RKO (cell line): ENCODE data around the gene RABGAP1.

Experiments used
- DNase-seq: peaks from one replicate; pipeline ENCODE4 v3.0.0-alpha.2; 2016; ENCODE audit warnings: low spot score

The RABGAP1 gene

GRCh38 chr9:123008909-123009308 lies 68.1 kb downstream of the RABGAP1 start:
- no peak for DNase-seq

DNA sequence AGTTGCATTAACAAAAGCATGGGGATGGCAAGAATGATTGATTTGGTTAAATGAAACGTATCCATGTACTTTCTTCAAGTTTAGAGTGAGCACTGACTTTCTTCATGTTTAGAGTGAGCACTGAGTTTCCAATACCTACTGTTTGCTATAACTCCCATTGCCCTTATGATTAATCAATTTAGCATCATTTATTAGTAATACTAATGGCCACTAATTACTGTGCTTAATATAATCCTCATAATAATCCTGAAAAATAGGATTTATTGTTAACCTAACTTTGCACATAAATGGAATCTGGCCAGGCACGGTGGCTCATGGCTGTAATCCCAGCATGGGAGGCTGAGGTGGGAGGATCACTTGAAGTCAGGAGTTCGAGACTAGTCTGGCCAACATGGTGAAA lies 70.6 kb downstream of the RABGAP1 start:
- no peak for DNase-seq

GRCh38 chr9:123011878-123012528 lies 71.2 kb downstream of the RABGAP1 start:
- no peak for DNase-seq

DNA sequence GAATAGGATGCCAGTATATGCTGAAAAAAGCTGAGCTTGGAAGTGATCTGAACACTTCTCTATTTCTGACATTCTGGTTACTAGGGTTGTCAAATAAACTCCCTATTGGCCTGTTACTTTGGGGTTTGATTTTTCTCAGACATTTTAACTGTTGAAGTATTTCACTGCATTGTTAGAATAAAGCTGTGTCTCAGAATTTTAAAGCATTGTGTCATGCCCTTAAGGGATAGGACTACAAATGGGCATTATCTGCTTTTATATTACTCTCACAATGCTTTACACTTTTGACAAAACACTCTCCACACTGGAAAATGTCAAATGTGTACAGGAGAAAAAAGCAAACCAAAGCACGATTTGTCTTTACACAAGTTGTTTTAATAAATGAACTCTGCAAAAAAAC lies 75.8 kb downstream of the RABGAP1 start:
- no peak for DNase-seq

- no peak for DNase-seq
These were observed 80.0 kb downstream of the RABGAP1 start for GRCh38 chr9:123020796-123021195.

GRCh38 chr9:123026425-123026824 lies 85.6 kb downstream of the RABGAP1 start:
- DNase-seq: no peak

- no peak for DNase-seq
These were observed 86.7 kb downstream of the RABGAP1 start for GRCh38 chr9:123027517-123027916.

DNA sequence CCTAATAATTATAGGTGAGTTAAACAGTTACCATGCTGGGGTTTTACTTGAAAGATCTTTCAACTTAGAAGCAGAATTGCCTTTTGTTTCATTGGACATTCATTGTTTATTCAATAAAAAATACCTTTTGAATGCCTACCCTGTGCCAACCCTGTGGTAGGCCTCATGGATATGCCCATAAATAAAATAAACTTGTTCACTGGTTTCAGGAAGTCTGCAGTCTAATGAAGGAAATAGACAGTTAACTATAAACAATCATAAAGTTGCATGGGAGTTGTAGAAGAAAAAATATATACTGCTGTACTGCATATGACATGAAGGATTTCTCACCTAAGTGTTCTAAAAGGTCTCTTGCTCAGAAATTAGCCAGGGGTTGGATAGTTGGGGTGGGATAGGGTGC lies 87.3 kb downstream of the RABGAP1 start:
- DNase-seq: no peak

- DNase-seq: no peak
These were observed 88.2 kb downstream of the RABGAP1 start for GRCh38 chr9:123028973-123029372.

- DNase-seq: no peak
These were observed 91.1 kb downstream of the RABGAP1 start for GRCh38 chr9:123031963-123032362.

GRCh38 chr9:123033352-123033751 lies 92.5 kb downstream of the RABGAP1 start, which contains the start of gene GPR21:
Gene GPR21 (plus strand): TSS chr9:123033667. CDS start chr9:123034567, 900 bp downstream.
- no peak for DNase-seq

DNA sequence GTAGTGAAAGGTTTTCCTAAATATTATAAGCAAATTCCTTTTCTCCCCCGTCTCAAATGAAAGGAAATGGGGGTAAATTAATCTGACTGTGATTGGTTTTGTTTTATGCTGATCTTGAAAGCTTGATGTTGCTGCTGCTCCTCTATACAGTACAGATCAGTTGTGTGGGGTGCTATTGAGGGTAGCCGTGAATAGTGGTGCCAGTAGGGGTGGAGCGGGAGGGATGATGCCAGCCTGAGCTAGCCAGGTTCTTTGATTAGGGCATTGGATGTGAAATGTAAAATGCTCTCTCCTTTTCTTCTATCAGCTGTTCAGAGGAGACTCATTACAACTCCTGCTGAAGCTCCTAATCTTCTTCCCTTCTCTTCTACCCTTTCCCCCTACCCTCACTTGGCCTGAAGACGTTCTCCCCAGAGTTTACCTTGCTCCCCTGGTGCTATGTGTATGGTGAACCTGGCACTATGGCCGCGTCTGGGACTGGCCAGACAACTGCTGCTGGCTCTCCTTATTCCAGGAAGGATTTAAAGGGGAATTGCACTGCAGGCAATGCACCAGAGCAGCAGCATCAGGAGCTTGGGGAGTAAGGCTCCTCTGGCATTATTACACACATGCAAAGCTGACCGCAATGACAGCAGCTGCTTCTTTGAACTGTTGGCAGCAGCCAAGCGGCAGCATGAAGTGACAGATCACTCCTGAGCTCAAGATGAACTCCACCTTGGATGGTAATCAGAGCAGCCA lies 93.2 kb downstream of the RABGAP1 start:
- no peak for DNase-seq

DNA sequence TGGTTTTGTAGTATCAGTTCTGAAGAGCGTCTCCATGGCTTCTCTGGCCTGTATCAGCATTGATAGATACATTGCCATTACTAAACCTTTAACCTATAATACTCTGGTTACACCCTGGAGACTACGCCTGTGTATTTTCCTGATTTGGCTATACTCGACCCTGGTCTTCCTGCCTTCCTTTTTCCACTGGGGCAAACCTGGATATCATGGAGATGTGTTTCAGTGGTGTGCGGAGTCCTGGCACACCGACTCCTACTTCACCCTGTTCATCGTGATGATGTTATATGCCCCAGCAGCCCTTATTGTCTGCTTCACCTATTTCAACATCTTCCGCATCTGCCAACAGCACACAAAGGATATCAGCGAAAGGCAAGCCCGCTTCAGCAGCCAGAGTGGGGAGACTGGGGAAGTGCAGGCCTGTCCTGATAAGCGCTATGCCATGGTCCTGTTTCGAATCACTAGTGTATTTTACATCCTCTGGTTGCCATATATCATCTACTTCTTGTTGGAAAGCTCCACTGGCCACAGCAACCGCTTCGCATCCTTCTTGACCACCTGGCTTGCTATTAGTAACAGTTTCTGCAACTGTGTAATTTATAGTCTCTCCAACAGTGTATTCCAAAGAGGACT lies 94.2 kb downstream of the RABGAP1 start:
- no peak for DNase-seq

DNA sequence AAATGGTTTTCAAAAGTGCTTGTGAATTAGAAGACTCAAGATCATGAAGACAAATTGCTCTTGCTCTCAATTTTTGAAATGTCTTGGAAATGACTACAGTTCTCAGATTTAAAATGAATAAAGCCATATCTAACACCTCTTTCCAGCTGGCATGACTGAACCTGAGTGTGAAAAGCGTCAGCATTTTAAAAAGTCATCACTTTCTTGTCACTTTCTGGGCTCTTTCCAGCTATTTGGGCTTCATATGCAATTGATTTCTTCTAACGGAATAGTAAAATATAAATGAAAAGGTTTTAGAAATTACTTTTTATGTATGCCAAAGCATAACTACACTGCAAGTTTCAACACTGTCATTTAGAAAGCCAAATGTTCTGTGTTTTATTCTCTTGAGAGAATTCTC lies 95.0 kb downstream of the RABGAP1 start:
- no peak for DNase-seq

DNA sequence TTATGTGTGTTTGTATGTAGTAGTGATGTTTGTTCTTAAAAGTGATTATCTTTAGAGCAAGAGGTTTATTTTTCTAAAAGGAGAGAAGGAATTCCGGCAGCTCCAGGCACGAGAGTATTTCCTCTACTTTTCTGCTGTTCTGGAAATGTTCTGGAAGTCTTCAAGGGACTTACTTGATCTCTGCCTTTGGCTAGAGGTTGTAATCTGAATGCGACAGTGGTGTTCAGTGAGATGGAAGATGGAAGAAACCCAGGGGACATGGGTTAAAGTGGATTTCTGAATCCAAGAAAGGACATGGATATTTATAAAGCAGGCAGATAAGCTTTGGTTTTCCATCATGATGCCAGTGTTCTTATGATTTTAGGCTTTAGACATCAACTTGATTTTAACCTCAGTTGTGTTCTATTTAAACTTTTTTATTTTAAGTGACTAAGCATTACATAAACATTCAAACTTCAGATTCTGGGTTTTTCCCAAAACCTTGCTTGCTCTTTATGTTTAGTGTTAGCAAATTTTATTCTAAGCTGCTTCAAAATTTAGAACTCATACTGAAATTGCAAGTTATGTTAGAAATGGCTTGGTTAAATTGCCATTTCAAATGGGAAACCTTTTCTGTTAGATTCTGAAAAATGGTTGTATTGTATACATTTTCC lies 96.2 kb downstream of the RABGAP1 start:
- DNase-seq: no peak

GRCh38 chr9:123039617-123040219 lies 98.9 kb downstream of the RABGAP1 start:
- DNase-seq: no peak

GRCh38 chr9:123040801-123041200 lies 100.0 kb downstream of the RABGAP1 start:
- DNase-seq: no peak

DNA sequence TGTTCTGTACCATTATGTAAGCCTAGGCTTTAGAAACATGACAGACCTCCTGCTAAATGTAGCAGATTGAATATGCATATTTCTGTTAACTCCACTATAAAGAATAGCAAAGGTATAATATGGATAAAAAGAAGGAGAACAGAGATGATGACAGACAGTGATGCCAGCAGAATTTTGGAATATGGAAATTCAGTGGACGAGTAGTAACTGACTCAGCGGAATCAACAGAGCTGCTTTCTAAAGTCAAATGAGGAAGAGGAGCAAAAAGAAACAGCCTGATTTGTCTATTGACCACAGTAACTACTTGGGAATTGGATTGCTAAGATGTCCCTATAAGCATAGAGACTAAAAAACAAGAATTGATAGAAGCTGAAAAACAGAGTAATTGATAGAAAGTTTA lies 100.7 kb downstream of the RABGAP1 start:
- no peak for DNase-seq

- DNase-seq: no peak
These were observed 102.5 kb downstream of the RABGAP1 start for GRCh38 chr9:123043081-123043939.

DNA sequence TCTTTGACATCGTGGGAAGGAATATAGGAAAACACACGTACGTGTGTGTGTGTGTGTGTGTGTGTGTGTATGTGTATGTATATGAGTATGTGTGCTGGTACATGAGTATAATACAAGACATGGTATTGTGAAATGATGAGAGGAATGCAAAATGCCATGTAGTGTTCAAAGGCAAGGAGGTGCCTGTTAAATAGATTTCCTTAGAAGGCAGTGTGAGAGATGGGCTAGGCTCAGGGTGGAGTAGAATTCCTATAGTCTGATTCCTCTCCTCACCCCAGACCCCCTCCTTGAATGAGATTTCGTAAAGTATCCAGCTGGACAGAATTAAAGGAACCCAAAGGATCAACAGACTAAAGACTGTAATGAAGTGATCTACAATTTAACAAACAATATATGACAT lies 103.8 kb downstream of the RABGAP1 start:
- no peak for DNase-seq
